CD14-positive monocyte (primary cell): ENCODE results near the gene CLSTN3. TPM values are rescaled to one million over a fixed set of nuclear protein-coding genes. Genes with fewer than 3 reads are reported as not detected.

Source experiments
- DNase-seq, 3 donors: peaks; one replicate each; pipeline ENCODE4 v3.0.0-alpha.2; 2011 to 2022
- H2AFZ ChIP-seq: 2 replicates; pipeline ENCODE4 v1.6.0; 2012; ENCODE audit warnings: mild to moderate bottlenecking, low read depth, low read length, inconsistent platforms; ENCODE audit not compliant: insufficient read depth, poor library complexity, severe bottlenecking
- H3K27ac ChIP-seq, 2 donors: 1 replicate in 1 of 2; 2 replicates in 1 of 2; pipeline ENCODE4 v1.5.1; 2012 to 2013; ENCODE audit warnings: low read length in 2 of 2, control low read depth in 1 of 2, inconsistent platforms in 1 of 2, low read depth in 1 of 2, mild to moderate bottlenecking in 1 of 2
- H3K27me3 ChIP-seq, 2 donors: one replicate each; pipeline versions ENCODE4 v1.6.0 to v1.6.1; 2011 to 2013; ENCODE audit warnings: low read length in 2 of 2; ENCODE audit not compliant: control insufficient read depth in 2 of 2, insufficient read depth in 2 of 2
- H3K36me3 ChIP-seq, 2 donors: replicated peaks in 1 of 2; 1 replicate in 1 of 2; 2 replicates in 1 of 2; pipeline versions ENCODE4 v1.5.1 to v1.6.1; 2012 to 2013; ENCODE audit warnings: low read length in 2 of 2, control low read depth in 1 of 2, inconsistent platforms in 1 of 2, mild to moderate bottlenecking in 1 of 2; ENCODE audit not compliant: insufficient read depth in 2 of 2, control insufficient read depth in 1 of 2
- H3K4me1 ChIP-seq, 2 donors: 1 replicate in 1 of 2; 2 replicates in 1 of 2; pipeline versions ENCODE4 v1.5.1 to v1.6.1; 2012 to 2013; ENCODE audit warnings: low read length in 2 of 2, control low read depth in 1 of 2, inconsistent platforms in 1 of 2, mild to moderate bottlenecking in 1 of 2, moderate library complexity in 1 of 2; ENCODE audit not compliant: insufficient read depth in 2 of 2, control insufficient read depth in 1 of 2
- H3K4me2 ChIP-seq: replicated peaks from 2 replicates; pipeline ENCODE3; 2012; ENCODE audit warnings: low read length, moderate library complexity, mild to moderate bottlenecking; ENCODE audit not compliant: poor library complexity, severe bottlenecking; ENCODE audit errors: extremely low read depth
- H3K4me3 ChIP-seq, 3 experiments: fragments of 200-600 bp in 1 of 3; sonication (generic) in 1 of 3; replicated peaks in 1 of 3; 1 replicate in 2 of 3; 2 replicates in 1 of 3; pipeline ENCODE4 v1.5.1; 2011 to 2013; ENCODE audit warnings: low read length in 3 of 3, mild to moderate bottlenecking in 3 of 3, control low read depth in 2 of 3, low read depth in 2 of 3, inconsistent platforms in 1 of 3, moderate library complexity in 1 of 3
- H3K79me2 ChIP-seq: 2 replicates; pipeline ENCODE4 v1.6.0; 2012; ENCODE audit warnings: mild to moderate bottlenecking, control low read depth, inconsistent platforms, low read length, moderate library complexity; ENCODE audit not compliant: insufficient read depth
- H3K9ac ChIP-seq: 2 replicates; pipeline ENCODE4 v1.6.0; 2017; ENCODE audit warnings: low read length, mild to moderate bottlenecking; ENCODE audit not compliant: insufficient read depth, poor library complexity, severe bottlenecking
- H3K9me3 ChIP-seq, 2 donors: replicated peaks in 1 of 2; 1 replicate in 1 of 2; 2 replicates in 1 of 2; pipeline versions ENCODE4 v1.5.1 to v1.6.1; 2012 to 2013; ENCODE audit warnings: low read length in 2 of 2, control low read depth in 1 of 2; ENCODE audit not compliant: control insufficient read depth in 1 of 2, insufficient read depth in 1 of 2
- H4K20me1 ChIP-seq: 2 replicates; pipeline ENCODE4 v1.6.0; 2012; ENCODE audit warnings: mild to moderate bottlenecking, low read length, control low read depth, moderate library complexity; ENCODE audit not compliant: insufficient read depth
- H3K27ac Mint-ChIP-seq, 7 donors: one replicate each; pipeline ENCODE4 v1.8.0; 2020; ENCODE audit warnings: mild to moderate bottlenecking in 7 of 7, mixed read lengths in 7 of 7, moderate library complexity in 6 of 7, inconsistent platforms in 2 of 7
- H3K27me3 Mint-ChIP-seq, 3 donors: one replicate each; pipeline ENCODE4 v1.8.0; 2021 to 2022; ENCODE audit warnings: low read depth in 3 of 3, mild to moderate bottlenecking in 3 of 3, mixed read lengths in 3 of 3, moderate library complexity in 3 of 3, inconsistent platforms in 1 of 3
- H3K36me3 Mint-ChIP-seq, 2 donors: one replicate each; pipeline ENCODE4 v1.8.0; 2020; ENCODE audit warnings: mixed read lengths in 2 of 2, inconsistent platforms in 1 of 2, mild to moderate bottlenecking in 1 of 2
- H3K4me1 Mint-ChIP-seq: one replicate; pipeline ENCODE4 v1.8.0; 2020; ENCODE audit warnings: mild to moderate bottlenecking, mixed read lengths
- H3K4me3 Mint-ChIP-seq, 2 donors: one replicate each; pipeline ENCODE4 v1.8.0; 2020; ENCODE audit warnings: mild to moderate bottlenecking in 2 of 2, mixed read lengths in 2 of 2, moderate library complexity in 1 of 2
- H3K9me3 Mint-ChIP-seq, 7 donors: one replicate each; pipeline ENCODE4 v1.8.0; 2020 to 2022; ENCODE audit warnings: mixed read lengths in 7 of 7, mild to moderate bottlenecking in 6 of 7, moderate library complexity in 6 of 7, inconsistent platforms in 2 of 7
- WGBS: methylation state at CpG from one replicate; pipeline ENCODE4 v1.1.5; 2013; ENCODE audit warnings: missing lambda C conversion rate; ENCODE audit not compliant: insufficient coverage; 5-methylcytosine and 5-hydroxymethylcytosine counted together
- intact Hi-C, 2 donors: fragments of 100-400 bp; cut with micrococcal nuclease; formaldehyde crosslinking; loops; one replicate each; pipeline versions ENCODE4 v1.15.0 to v1.15.1; 2023
- polyA plus RNA-seq, 3 donors: library from polyadenylated mRNA; depleted of rRNA in 1 of 3; unstranded in 2 of 3; stranded (reverse) in 1 of 3; fragments of 300-500 nt in 2 of 3; fragments of >200 nt in 1 of 3; fragmentation: Illumina TruSeq in 2 of 3; gene quantifications; 1 replicate in 2 of 3; 2 replicates in 1 of 3; pipeline ENCODE4 v1.2.3, GENCODE V29; 2012 to 2021
- TF ChIP-seq, protein P1 (sequence below): fragments of 200-600 bp; IDR thresholded peaks from one replicate; pipeline ENCODE4 v1.8.0; 2022; ENCODE audit warnings: antibody characterized with exemption, mild to moderate bottlenecking

The CLSTN3 gene
- polyA plus RNA-seq, 3 donors: 13.7 TPM; not detected in 2

DNA sequence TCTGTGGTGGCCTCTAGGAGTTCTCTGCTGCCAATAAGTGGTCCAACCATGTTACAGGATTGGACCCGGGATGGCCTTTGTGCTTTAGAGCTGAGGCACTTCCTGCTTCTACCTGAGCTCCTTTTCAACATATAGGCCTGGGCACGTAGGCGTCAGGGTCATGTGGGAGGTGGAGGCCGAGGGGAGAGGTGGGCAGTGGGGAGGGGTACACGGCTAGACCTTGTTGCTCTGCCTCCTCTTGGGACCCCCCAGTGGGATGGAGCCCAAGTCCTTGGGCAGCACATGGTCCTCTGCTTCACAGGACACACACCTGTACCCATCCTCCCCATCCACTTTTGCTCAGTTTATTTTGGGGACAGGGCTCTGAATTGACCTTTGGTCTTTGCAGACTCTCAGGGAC, 8.8 kb upstream of the CLSTN3 start:
- WGBS: no CpG with 5 or more reads among the region's 5 CpGs
- H3K27ac Mint-ChIP-seq: no peak overlapping the region
- H3K36me3 Mint-ChIP-seq: peaks cover 15 to 22% of the 10 kb centered on the region in 2 donors
- intact Hi-C loops: no loop called here
- H2AFZ ChIP-seq: no peak overlapping the region
- H3K4me3 Mint-ChIP-seq: no peak overlapping the region
- no peaks in the 10 kb centered on the region for H3K36me3 ChIP-seq
- DNase-seq: no peak
- no peaks in the 10 kb centered on the region for H3K79me2 ChIP-seq
- H3K4me3 ChIP-seq: no peak overlapping the region
- H3K27ac ChIP-seq: no peak overlapping the region
- H3K9ac ChIP-seq: no peak overlapping the region
- TF ChIP-seq, protein P1, sequence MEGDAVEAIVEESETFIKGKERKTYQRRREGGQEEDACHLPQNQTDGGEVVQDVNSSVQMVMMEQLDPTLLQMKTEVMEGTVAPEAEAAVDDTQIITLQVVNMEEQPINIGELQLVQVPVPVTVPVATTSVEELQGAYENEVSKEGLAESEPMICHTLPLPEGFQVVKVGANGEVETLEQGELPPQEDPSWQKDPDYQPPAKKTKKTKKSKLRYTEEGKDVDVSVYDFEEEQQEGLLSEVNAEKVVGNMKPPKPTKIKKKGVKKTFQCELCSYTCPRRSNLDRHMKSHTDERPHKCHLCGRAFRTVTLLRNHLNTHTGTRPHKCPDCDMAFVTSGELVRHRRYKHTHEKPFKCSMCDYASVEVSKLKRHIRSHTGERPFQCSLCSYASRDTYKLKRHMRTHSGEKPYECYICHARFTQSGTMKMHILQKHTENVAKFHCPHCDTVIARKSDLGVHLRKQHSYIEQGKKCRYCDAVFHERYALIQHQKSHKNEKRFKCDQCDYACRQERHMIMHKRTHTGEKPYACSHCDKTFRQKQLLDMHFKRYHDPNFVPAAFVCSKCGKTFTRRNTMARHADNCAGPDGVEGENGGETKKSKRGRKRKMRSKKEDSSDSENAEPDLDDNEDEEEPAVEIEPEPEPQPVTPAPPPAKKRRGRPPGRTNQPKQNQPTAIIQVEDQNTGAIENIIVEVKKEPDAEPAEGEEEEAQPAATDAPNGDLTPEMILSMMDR: no peak
- H3K4me1 ChIP-seq: peaks cover 4 to 8% of the 10 kb centered on the region in 2 donors
- no peak overlapping the region for H3K4me2 ChIP-seq
- no peaks in the 10 kb centered on the region for H3K27me3 ChIP-seq
- no peaks in the 10 kb centered on the region for H3K9me3 ChIP-seq
- H3K27me3 Mint-ChIP-seq: peaks cover 0 to 11% (median 1%) of the 10 kb centered on the region in 3 donors
- no peaks in the 10 kb centered on the region for H4K20me1 ChIP-seq
- H3K9me3 Mint-ChIP-seq: peaks cover 0 to 3% (median 0%) of the 10 kb centered on the region in 7 donors
- H3K4me1 Mint-ChIP-seq: peaks cover 9% of the 10 kb centered on the region

DNA sequence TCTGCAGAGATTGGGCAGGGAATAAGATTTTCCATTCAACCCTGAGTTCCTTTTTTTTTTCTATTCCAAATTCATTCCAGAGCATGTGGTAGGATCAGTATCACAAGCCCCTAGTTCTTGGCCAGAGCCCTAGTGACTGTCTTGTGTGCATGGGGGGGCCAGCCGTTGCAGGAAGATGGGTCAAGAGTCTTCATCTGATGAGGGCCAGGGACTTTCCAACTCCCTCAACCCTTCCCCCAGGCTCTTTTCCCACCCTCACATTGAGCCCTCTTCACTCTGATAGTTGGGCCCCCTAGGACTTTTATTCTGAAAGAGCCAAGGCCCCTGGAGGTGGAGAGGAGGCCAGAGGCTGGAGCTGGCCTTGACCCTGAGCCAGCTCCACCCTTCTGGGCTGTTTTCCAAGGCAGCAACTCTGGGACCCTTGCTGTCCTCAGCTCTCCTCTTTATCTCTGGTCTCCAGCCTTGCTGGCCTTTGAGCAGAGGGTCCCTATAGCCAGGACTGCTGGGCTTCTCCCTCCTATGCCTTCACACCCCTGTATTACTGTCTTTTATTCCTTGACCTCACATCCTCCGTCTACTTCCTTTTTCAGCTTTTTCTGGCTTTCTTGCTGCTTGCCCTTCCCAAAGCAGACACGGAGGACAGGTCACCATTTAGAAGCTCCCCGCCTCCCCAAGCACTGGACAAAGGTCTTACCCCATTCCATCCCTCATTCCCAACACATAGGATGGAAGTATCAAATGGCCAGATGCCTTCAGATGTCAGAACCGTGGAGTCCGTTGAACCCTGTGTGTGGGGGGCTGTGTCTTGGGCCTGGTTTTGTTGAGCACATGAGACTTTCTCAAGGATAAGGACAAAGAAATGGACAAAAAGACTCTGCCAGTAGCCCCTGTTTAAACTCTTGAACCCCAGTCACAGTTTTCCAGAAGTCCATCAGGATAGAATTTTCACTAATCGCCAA, 7.1 kb upstream of the CLSTN3 start:
- Mint-ChIP-seq H3K4me1 (peaks cover 9% of the 10 kb centered on the region), H3K27me3 (peaks cover 0 to 16% (median 7%) of the 10 kb centered on the region in 3 donors), H3K36me3 (peaks cover 9 to 12% of the 10 kb centered on the region in 2 donors), H3K4me3 (no peak overlapping the region), H3K9me3 (peaks cover 0 to 3% (median 0%) of the 10 kb centered on the region in 7 donors), H3K27ac (peak overlapping the region in 1 of 7 donors; percentile 61)
- no peaks in the 10 kb centered on the region for H3K36me3 ChIP-seq
- peaks cover 4 to 8% of the 10 kb centered on the region in 2 donors for H3K4me1 ChIP-seq
- H4K20me1 ChIP-seq: no peaks in the 10 kb centered on the region
- H3K9ac ChIP-seq: no peak overlapping the region
- WGBS: 54% methylated on average over 2 of the region's 7 CpGs
- DNase-seq: no peak
- no peak overlapping the region for H3K4me2 ChIP-seq
- no peak overlapping the region for H2AFZ ChIP-seq
- TF ChIP-seq, protein P1: no peak
- H3K4me3 ChIP-seq: no peak overlapping the region
- H3K27ac ChIP-seq: no peak overlapping the region
- intact Hi-C loops: no loop called here
- no peaks in the 10 kb centered on the region for H3K79me2 ChIP-seq
- no peaks in the 10 kb centered on the region for H3K9me3 ChIP-seq
- peaks cover 0 to 4% of the 10 kb centered on the region in 2 donors for H3K27me3 ChIP-seq
